Hematopoietic multipotent progenitor cell treated with erythropoietin and hydrocortisone succinate and interleukin-3 and kit ligand, for 17 days (in vitro differentiated cells): ENCODE measurements around the gene SLC10A3.

Source experiments
- DNase-seq: peaks from one replicate; pipeline ENCODE4 v3.0.0-alpha.2; 2015; ENCODE audit warnings: low spot score

The SLC10A3 gene

GRCh38 chrX:154440623-154441357 lies 49.6 kb downstream of the SLC10A3 start:
- no peak for DNase-seq

- DNase-seq: no peak
Observed at GRCh38 chrX:154439841-154440240, 50.6 kb downstream of the SLC10A3 start.

- no peak for DNase-seq
Observed at GRCh38 chrX:154437971-154438893, 52.2 kb downstream of the SLC10A3 start.
